ENCODE measurements around the gene DCUN1D4.

Gene DCUN1D4

GRCh38 chr4:51842554-51843308 lies at the start of gene DCUN1D4:
Gene DCUN1D4, plus strand, starts transcription at chr4:51843153. Its CDS starts 90 bp downstream, at chr4:51843243.
- peak; percentile 99 for DNase-seq

- DNase-seq = no peak
These were observed 22.3 kb upstream of the DCUN1D4 start for GRCh38 chr4:51820443-51821234.

- no peak for DNase-seq
These were observed 17.6 kb upstream of the DCUN1D4 start for GRCh38 chr4:51825341-51825740.

GRCh38 chr4:51830156-51830720 lies 12.7 kb upstream of the DCUN1D4 start:
- no peak for DNase-seq

- DNase-seq = peak; percentile 72
These were observed 11.8 kb upstream of the DCUN1D4 start for GRCh38 chr4:51831133-51831532.

GRCh38 chr4:51833236-51833635 lies 9.7 kb upstream of the DCUN1D4 start:
- no peak for DNase-seq

- DNase-seq = no peak
These were observed 7.9 kb upstream of the DCUN1D4 start for GRCh38 chr4:51835079-51835478.

GRCh38 chr4:51835855-51836254 lies 7.1 kb upstream of the DCUN1D4 start:
- no peak for DNase-seq

GRCh38 chr4:51836549-51836948 lies 6.4 kb upstream of the DCUN1D4 start:
- no peak for DNase-seq

- no peak for DNase-seq
These were observed 2.2 kb upstream of the DCUN1D4 start for GRCh38 chr4:51840781-51841180.

- DNase-seq = no peak
These were observed 793 bp upstream of the DCUN1D4 start for GRCh38 chr4:51842167-51842553.

GRCh38 chr4:51843309-51844152 lies 578 bp downstream of the DCUN1D4 start:
- DNase-seq = peak; percentile 58

- peak; percentile 86 for DNase-seq
These were observed 1.5 kb downstream of the DCUN1D4 start for GRCh38 chr4:51844153-51845054.

- DNase-seq = no peak
These were observed 2.1 kb downstream of the DCUN1D4 start for GRCh38 chr4:51845055-51845426.

GRCh38 chr4:51845711-51846110 lies 2.8 kb downstream of the DCUN1D4 start:
- DNase-seq = no peak

GRCh38 chr4:51849430-51849829 lies 6.5 kb downstream of the DCUN1D4 start:
- no peak for DNase-seq

GRCh38 chr4:51850294-51850693 lies 7.3 kb downstream of the DCUN1D4 start:
- DNase-seq = no peak

GRCh38 chr4:51851090-51851936 lies 8.4 kb downstream of the DCUN1D4 start:
- DNase-seq = no peak

GRCh38 chr4:51851937-51852290 lies 9.0 kb downstream of the DCUN1D4 start:
- no peak for DNase-seq

- DNase-seq = no peak
These were observed 10.2 kb downstream of the DCUN1D4 start for GRCh38 chr4:51853027-51853682.
